KMS-11 (cell line): ENCODE data around the gene TIGD6.

Source experiments
- H2AFZ ChIP-seq: fragments of 200-600 bp; sonication (generic); 2 replicates; pipeline ENCODE4 v1.6.1; 2016; ENCODE audit warnings: antibody characterized with exemption, mixed run types, low read depth
- H3K27ac ChIP-seq: fragments of 200-600 bp; sonication (generic); 2 replicates; pipeline ENCODE4 v1.6.1; 2016; ENCODE audit warnings: mild to moderate bottlenecking, mixed run types
- H3K27me3 ChIP-seq: fragments of 200-600 bp; sonication (generic); 2 replicates; pipeline ENCODE4 v1.6.1; 2017; ENCODE audit warnings: mild to moderate bottlenecking, low read depth, mixed run types, moderate library complexity; ENCODE audit not compliant: insufficient read depth
- H3K36me3 ChIP-seq: fragments of 200-600 bp; sonication (generic); 2 replicates; pipeline ENCODE4 v1.6.1; 2017; ENCODE audit warnings: mild to moderate bottlenecking, mixed run types; ENCODE audit not compliant: insufficient read depth
- H3K4me1 ChIP-seq: fragments of 200-600 bp; sonication (generic); 2 replicates; pipeline ENCODE4 v1.6.1; 2016; ENCODE audit warnings: mild to moderate bottlenecking, low read depth, mixed run types; ENCODE audit not compliant: poor library complexity, severe bottlenecking
- H3K4me2 ChIP-seq: fragments of 200-600 bp; sonication (generic); 2 replicates; pipeline ENCODE4 v1.7.0; 2016; ENCODE audit warnings: mild to moderate bottlenecking, mixed run types
- H3K4me3 ChIP-seq: fragments of 200-600 bp; sonication (generic); IDR thresholded peaks from 2 replicates; pipeline ENCODE4 v1.6.1; 2017; ENCODE audit warnings: low read depth, low read length, mixed read lengths; ENCODE audit not compliant: insufficient read depth
- H3K79me2 ChIP-seq: fragments of 200-600 bp; sonication (generic); 2 replicates; pipeline ENCODE4 v1.6.1; 2016; ENCODE audit warnings: low read depth, mixed run types; ENCODE audit not compliant: insufficient read depth
- H3K9ac ChIP-seq: fragments of 200-600 bp; sonication (generic); 2 replicates; pipeline ENCODE4 v1.6.1; 2016; ENCODE audit warnings: mild to moderate bottlenecking, mixed run types
- H4K20me1 ChIP-seq: fragments of 200-600 bp; sonication (generic); 2 replicates; pipeline ENCODE4 v1.6.1; 2016; ENCODE audit warnings: mild to moderate bottlenecking, mixed run types; ENCODE audit not compliant: insufficient read depth
- TF ChIP-seq, protein P1 (sequence below): fragments of 200-600 bp; sonication (generic); conservative IDR thresholded peaks from 2 replicates; pipeline ENCODE4 v1.6.1; 2017; ENCODE audit warnings: low read depth, mild to moderate bottlenecking, antibody characterized with exemption, low read length, moderate library complexity, mixed read lengths

Gene TIGD6

DNA sequence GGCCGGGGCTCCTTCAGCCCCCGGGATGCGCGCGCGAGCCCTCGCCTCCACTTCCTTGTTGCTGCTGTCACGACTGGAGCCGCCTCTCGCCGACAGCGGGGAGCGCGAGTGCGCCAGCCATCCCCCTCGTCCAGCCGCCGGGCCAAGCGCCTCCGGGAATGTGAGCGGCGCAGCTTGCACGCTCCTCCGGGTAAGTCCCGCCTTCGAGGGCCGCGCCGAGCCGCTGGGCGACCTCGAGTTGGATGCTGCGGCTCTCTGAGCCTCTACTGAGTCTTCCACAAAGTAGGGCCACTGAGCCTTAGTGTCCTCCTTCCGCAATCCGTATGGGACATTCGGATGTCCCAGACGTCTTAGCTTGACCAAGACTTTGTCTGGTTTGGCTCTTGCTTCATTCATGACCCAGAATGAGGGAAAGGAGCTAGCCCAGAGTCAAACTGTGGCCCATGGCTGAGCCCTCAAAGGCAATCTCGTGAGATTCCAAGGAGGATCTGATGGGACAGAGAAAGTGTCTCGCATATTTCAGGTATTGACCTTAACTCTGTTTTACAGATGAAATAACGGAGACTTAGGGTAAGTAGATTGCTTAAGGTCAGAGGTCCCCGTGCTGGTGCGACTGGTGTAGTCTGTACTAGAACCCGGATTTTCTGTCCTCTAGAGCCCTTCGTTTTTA is 671 bp upstream of the TIGD6 start:
- no peak overlapping the region for H3K4me3 ChIP-seq
- H3K4me2 ChIP-seq: peak overlapping the region; percentile 58
- peaks cover 17% of the 10 kb centered on the region for H3K4me1 ChIP-seq
- TF ChIP-seq, protein P1, sequence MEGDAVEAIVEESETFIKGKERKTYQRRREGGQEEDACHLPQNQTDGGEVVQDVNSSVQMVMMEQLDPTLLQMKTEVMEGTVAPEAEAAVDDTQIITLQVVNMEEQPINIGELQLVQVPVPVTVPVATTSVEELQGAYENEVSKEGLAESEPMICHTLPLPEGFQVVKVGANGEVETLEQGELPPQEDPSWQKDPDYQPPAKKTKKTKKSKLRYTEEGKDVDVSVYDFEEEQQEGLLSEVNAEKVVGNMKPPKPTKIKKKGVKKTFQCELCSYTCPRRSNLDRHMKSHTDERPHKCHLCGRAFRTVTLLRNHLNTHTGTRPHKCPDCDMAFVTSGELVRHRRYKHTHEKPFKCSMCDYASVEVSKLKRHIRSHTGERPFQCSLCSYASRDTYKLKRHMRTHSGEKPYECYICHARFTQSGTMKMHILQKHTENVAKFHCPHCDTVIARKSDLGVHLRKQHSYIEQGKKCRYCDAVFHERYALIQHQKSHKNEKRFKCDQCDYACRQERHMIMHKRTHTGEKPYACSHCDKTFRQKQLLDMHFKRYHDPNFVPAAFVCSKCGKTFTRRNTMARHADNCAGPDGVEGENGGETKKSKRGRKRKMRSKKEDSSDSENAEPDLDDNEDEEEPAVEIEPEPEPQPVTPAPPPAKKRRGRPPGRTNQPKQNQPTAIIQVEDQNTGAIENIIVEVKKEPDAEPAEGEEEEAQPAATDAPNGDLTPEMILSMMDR: no peak
- peak overlapping the region; percentile 88 for H3K9ac ChIP-seq
- peak overlapping the region; percentile 65 for H3K27ac ChIP-seq
- peaks cover 32% of the 10 kb centered on the region for H3K79me2 ChIP-seq
- no peaks in the 10 kb centered on the region for H3K36me3 ChIP-seq
- no peaks in the 10 kb centered on the region for H4K20me1 ChIP-seq
- H2AFZ ChIP-seq: peak overlapping the region; percentile 73
- no peaks in the 10 kb centered on the region for H3K27me3 ChIP-seq

DNA sequence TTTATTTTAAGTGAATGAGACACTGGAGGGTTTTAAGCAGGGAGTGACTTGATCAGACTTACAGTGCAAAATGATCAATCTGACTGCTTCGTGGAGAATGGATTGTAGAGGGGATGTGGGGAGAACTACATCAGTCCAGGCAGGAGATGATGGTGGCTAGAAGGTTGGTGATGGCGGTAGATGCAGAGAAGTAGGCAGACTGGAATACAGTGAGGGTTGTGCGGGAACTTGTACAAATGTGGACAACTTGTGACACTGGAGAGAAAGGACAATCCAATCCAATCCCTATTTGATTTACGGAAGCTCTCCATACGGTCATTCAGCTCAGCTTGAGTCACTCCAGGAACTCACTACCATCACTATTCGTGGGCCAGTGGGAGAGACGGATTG is 593 bp downstream of the TIGD6 start:
- Histone ChIP-seq H3K4me2 (peak overlapping the region; percentile 77), H2AFZ (peak overlapping the region; percentile 73), H4K20me1 (no peaks in the 10 kb centered on the region), H3K4me1 (peaks cover 17% of the 10 kb centered on the region), H3K27ac (peak overlapping the region; percentile 65), H3K9ac (peak overlapping the region; percentile 88; the same call in 1 of the 2 replicates), H3K36me3 (no peaks in the 10 kb centered on the region), H3K79me2 (peaks cover 32% of the 10 kb centered on the region), H3K4me3 (no peak overlapping the region), H3K27me3 (no peaks in the 10 kb centered on the region)
- TF ChIP-seq, protein P1: no peak

DNA sequence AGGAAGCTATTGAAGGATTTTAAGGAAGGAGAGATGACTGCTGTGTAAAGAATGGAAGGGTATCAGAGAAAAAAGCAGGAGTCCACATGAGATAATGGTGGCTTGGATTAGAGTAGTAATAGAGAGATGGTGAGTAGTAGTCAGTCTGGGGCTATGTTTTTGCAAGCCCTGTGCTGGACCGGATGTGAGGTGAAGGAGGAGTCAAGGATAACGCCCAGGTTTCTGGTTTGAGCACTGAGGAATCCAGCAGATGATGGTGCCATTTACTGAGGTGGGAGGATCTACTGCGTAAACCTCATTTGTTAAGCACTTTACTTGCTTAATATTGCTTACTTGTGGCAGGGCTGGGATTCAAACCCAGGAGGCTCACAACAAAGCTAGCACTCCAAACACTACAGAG is 1.1 kb downstream of the TIGD6 start:
- peak overlapping the region; percentile 77 for H3K4me2 ChIP-seq
- H3K27ac ChIP-seq: no peak overlapping the region
- no peaks in the 10 kb centered on the region for H4K20me1 ChIP-seq
- TF ChIP-seq, protein P1: no peak
- H3K27me3 ChIP-seq: no peaks in the 10 kb centered on the region
- H3K4me3 ChIP-seq: no peak overlapping the region
- no peak overlapping the region; the same call in 1 of the 2 replicates for H2AFZ ChIP-seq
- peaks cover 17% of the 10 kb centered on the region for H3K4me1 ChIP-seq
- peak overlapping the region; percentile 88; the same call in 1 of the 2 replicates for H3K9ac ChIP-seq
- no peaks in the 10 kb centered on the region for H3K36me3 ChIP-seq
- H3K79me2 ChIP-seq: peaks cover 29% of the 10 kb centered on the region

DNA sequence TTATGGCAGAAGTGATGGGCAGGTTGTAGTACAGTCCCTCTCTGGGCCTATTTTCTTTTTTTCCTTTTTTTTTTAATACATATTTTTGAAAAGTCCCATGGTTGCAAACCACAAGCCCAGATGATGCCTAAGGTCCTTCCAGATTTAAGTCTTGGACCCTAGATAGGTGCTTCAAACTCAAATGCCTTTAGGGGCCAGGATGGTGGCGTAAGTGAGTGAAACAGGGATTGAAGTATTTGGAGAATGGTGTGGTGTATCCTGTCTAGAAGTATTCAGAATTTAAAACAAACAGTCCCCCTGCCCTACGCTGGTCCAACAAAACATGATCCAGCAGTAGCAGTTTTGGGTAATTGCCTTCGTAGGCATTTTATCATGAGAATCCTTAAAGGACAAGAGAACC is 2.2 kb downstream of the TIGD6 start:
- H3K4me3 ChIP-seq: no peak overlapping the region
- peaks cover 25% of the 10 kb centered on the region for H3K79me2 ChIP-seq
- no peaks in the 10 kb centered on the region for H4K20me1 ChIP-seq
- peaks cover 17% of the 10 kb centered on the region for H3K4me1 ChIP-seq
- no peak overlapping the region for H3K27ac ChIP-seq
- H3K27me3 ChIP-seq: no peaks in the 10 kb centered on the region
- no peak overlapping the region for H2AFZ ChIP-seq
- no peak overlapping the region for H3K4me2 ChIP-seq
- TF ChIP-seq, protein P1: no peak
- no peaks in the 10 kb centered on the region for H3K36me3 ChIP-seq
- no peak overlapping the region for H3K9ac ChIP-seq
